Progenitor cell of endocrine pancreas (in vitro differentiated cells): ENCODE measurements around the gene KLHL40. TPM values are rescaled to one million over a fixed set of nuclear protein-coding genes. Genes with fewer than 3 reads are reported as not detected.

ENCODE experiments used
- DNase-seq: peaks from one replicate; pipeline ENCODE4 v3.0.0; 2021; ENCODE audit warnings: low spot score; ENCODE audit not compliant: unreplicated experiment
- H3K27ac Mint-ChIP-seq: 2 replicates; pipeline ENCODE4 v1.8.0; 2021; ENCODE audit warnings: mild to moderate bottlenecking, moderate library complexity, mixed read lengths
- H3K27me3 Mint-ChIP-seq: 2 replicates; pipeline ENCODE4 v1.8.0; 2021; ENCODE audit warnings: mixed read lengths
- H3K36me3 Mint-ChIP-seq: 2 replicates; pipeline ENCODE4 v1.8.0; 2022; ENCODE audit warnings: mixed read lengths; ENCODE audit not compliant: insufficient read depth
- H3K4me1 Mint-ChIP-seq: 2 replicates; pipeline ENCODE4 v1.8.0; 2021; ENCODE audit warnings: low read depth, mixed read lengths
- H3K4me3 Mint-ChIP-seq: 2 replicates; pipeline ENCODE4 v1.8.0; 2021; ENCODE audit warnings: low read depth, mild to moderate bottlenecking, moderate library complexity, mixed read lengths
- H3K9me3 Mint-ChIP-seq: 2 replicates; pipeline ENCODE4 v1.8.0; 2021; ENCODE audit warnings: low read depth, mixed read lengths
- total RNA-seq: library from RNA; stranded (reverse); gene quantifications from 2 replicates; pipeline ENCODE4 v1.2.1, GENCODE V29; 2021
- TF ChIP-seq, protein P1 (sequence below): fragments of 200-600 bp; sonication (generic); IDR thresholded peaks from one replicate; pipeline ENCODE4 v1.5.0; 2021; ENCODE audit warnings: antibody characterized with exemption, mild to moderate bottlenecking; ENCODE audit not compliant: unreplicated experiment

KLHL40 gene
- total RNA-seq, 1 donor from 2014 or later: not detected

DNA sequence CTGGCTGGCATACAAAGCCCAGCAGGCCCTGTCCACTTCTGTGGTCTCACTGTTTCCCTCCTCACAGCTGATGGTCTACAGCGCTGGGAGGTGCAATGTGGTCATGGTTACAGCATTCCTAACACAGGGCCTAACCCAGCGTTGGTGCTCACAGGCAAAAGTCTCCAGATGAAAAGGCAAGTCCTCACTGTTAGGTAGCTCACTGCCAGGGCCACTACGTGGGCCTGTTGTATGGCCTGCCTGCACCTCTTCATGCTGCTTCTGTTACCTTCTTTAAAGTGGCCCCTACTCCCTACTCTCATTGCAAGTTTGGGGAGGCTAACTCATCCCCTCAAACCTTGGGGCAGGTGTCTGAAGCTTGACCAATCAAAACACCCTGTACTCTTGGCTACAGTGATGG lies 56.5 kb downstream of the KLHL40 start:
- Mint-ChIP-seq H3K9me3 (peaks cover 3% of the 10 kb centered on the region), H3K4me1 (peaks cover 13% of the 10 kb centered on the region)

More for the DNA sequence above, 56.5 kb downstream of the KLHL40 start:
- no peak for DNase-seq
- TF ChIP-seq, protein P1, sequence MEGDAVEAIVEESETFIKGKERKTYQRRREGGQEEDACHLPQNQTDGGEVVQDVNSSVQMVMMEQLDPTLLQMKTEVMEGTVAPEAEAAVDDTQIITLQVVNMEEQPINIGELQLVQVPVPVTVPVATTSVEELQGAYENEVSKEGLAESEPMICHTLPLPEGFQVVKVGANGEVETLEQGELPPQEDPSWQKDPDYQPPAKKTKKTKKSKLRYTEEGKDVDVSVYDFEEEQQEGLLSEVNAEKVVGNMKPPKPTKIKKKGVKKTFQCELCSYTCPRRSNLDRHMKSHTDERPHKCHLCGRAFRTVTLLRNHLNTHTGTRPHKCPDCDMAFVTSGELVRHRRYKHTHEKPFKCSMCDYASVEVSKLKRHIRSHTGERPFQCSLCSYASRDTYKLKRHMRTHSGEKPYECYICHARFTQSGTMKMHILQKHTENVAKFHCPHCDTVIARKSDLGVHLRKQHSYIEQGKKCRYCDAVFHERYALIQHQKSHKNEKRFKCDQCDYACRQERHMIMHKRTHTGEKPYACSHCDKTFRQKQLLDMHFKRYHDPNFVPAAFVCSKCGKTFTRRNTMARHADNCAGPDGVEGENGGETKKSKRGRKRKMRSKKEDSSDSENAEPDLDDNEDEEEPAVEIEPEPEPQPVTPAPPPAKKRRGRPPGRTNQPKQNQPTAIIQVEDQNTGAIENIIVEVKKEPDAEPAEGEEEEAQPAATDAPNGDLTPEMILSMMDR: no peak
- no peaks in the 10 kb centered on the region for H3K36me3 Mint-ChIP-seq
- H3K27me3 Mint-ChIP-seq: no peaks in the 10 kb centered on the region
- no peak overlapping the region for H3K4me3 Mint-ChIP-seq
- no peak overlapping the region for H3K27ac Mint-ChIP-seq

Other genes with a start within 250 kb of the KLHL40 start
- gene VIPR1, start 182.9 kb upstream of the KLHL40 start, total RNA-seq: 5.8 and 6.8 TPM in 2 replicates
- 36.9 and 40.2 TPM in 2 replicates for gene SEC22C, start 103.6 kb upstream of the KLHL40 start, total RNA-seq
- gene SS18L2, start 94.7 kb upstream of the KLHL40 start, total RNA-seq: 39.5 and 43.9 TPM in 2 replicates
- gene NKTR, start 84.9 kb upstream of the KLHL40 start, total RNA-seq: 142 and 155 TPM in 2 replicates
- 9.1 and 9.7 TPM in 2 replicates for gene ZBTB47, start 31.8 kb upstream of the KLHL40 start, total RNA-seq
- not detected in 2 replicates for gene HHATL, start 17.3 kb downstream of the KLHL40 start, total RNA-seq
- gene CCDC13, start 87.7 kb downstream of the KLHL40 start, total RNA-seq: 2.3 and 2.5 TPM in 2 replicates
- 90.6 and 92.3 TPM in 2 replicates for gene HIGD1A, start 119.0 kb downstream of the KLHL40 start, total RNA-seq
- gene ACKR2, start 123.9 kb downstream of the KLHL40 start, total RNA-seq: 0.60 and 0.78 TPM in 2 replicates
- not detected in 2 replicates for gene CYP8B1, start 190.3 kb downstream of the KLHL40 start, total RNA-seq
- gene ZNF662, start 220.6 kb downstream of the KLHL40 start, total RNA-seq: 0.40 and 0.65 TPM in 2 replicates